ENCODE results near the gene LIMCH1. TPM values are rescaled to one million over a fixed set of nuclear protein-coding genes. Genes with fewer than 3 reads are reported as not detected.

LIMCH1 gene
- total and polyA plus RNA-seq, 7 donors: 14.2 to 279 (median 169) TPM

GRCh38 chr4:41722181-41722580 is 184.2 kb downstream of the LIMCH1 start:
- Histone ChIP-seq H3K4me1 (no peaks in the 10 kb centered on the region), H3K27ac (no peak overlapping the region), H3K27me3 (ENCODE audit: insufficient read depth in 3 of 3, low read length in 2 of 3) (peaks cover 0 to 26% (median 2%) of the 10 kb centered on the region in 3 donors), H3K36me3 (ENCODE audit: insufficient read depth in 1 of 2, low read depth in 1 of 2) (no peaks in the 10 kb centered on the region), H3K9me3 (peaks cover 8% of the 10 kb centered on the region), H3K4me3 (no peak overlapping the region)
- TF ChIP-seq CTCF (IDR thresholded peaks at IDR 0.05): no peak
- intact Hi-C loops (cut with DNase I): no loop called here
- ATAC-seq (no peak), DNase-seq (no peak)
- 93 to 100% (median 100%) methylated on average over 1 of the region's 1 CpG for WGBS, 3 donors

DNA sequence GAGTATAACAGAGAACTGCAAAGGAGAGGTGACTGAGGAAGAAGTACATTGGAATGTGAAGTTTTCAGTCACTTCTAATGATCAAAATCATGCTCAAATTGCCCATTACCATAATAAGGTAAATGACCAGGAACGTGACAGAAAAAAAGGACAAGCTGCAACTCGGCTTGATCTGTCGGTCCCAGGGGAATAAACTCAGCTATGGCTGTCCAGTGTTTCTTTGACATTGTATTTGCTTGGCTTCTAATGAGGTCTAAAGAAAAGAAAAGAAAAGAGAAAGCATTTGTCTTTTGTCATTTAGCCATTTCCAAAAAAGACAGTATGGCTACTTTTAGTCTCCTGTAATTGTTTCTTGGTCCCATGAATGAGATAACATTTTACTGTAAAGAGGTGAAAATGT is 185.3 kb downstream of the LIMCH1 start:
- ATAC-seq (no peak), DNase-seq (no peak)
- intact Hi-C loops (cut with DNase I): no loop called here
- no peak overlapping the region for H3K4me3 ChIP-seq
- WGBS, 3 donors: 53 to 58% (median 57%) methylated on average over 3 of the region's 3 CpGs
- peaks cover 8% of the 10 kb centered on the region for H3K9me3 ChIP-seq
- H3K4me1 ChIP-seq: no peaks in the 10 kb centered on the region
- no peak overlapping the region for H3K27ac ChIP-seq
- H3K27me3 ChIP-seq (ENCODE audit: insufficient read depth in 3 of 3, low read length in 2 of 3): peaks cover 2 to 33% (median 3%) of the 10 kb centered on the region in 3 donors
- TF ChIP-seq CTCF (IDR thresholded peaks at IDR 0.05): no peak
- no peaks in the 10 kb centered on the region for H3K36me3 ChIP-seq (ENCODE audit: insufficient read depth in 1 of 2, low read depth in 1 of 2)

- ATAC-seq (no peak), DNase-seq (no peak)
- peaks cover 2 to 27% (median 13%) of the 10 kb centered on the region in 3 donors for H3K27me3 ChIP-seq (ENCODE audit: insufficient read depth in 3 of 3, low read length in 2 of 3)
- no peaks in the 10 kb centered on the region for H3K4me1 ChIP-seq
- no peaks in the 10 kb centered on the region for H3K36me3 ChIP-seq (ENCODE audit: insufficient read depth in 1 of 2, low read depth in 1 of 2)
- no peak overlapping the region for H3K27ac ChIP-seq
- H3K9me3 ChIP-seq: peaks cover 8% of the 10 kb centered on the region
- no peak for TF ChIP-seq CTCF (IDR thresholded peaks at IDR 0.05)
- no peak overlapping the region for H3K4me3 ChIP-seq
- WGBS, 3 donors: 0 to 1% (median 0%) methylated on average over 1 of the region's 1 CpG
- intact Hi-C loops (cut with DNase I): no loop called here
Measured at GRCh38 chr4:41725254-41725653, 187.3 kb downstream of the LIMCH1 start.

DNA sequence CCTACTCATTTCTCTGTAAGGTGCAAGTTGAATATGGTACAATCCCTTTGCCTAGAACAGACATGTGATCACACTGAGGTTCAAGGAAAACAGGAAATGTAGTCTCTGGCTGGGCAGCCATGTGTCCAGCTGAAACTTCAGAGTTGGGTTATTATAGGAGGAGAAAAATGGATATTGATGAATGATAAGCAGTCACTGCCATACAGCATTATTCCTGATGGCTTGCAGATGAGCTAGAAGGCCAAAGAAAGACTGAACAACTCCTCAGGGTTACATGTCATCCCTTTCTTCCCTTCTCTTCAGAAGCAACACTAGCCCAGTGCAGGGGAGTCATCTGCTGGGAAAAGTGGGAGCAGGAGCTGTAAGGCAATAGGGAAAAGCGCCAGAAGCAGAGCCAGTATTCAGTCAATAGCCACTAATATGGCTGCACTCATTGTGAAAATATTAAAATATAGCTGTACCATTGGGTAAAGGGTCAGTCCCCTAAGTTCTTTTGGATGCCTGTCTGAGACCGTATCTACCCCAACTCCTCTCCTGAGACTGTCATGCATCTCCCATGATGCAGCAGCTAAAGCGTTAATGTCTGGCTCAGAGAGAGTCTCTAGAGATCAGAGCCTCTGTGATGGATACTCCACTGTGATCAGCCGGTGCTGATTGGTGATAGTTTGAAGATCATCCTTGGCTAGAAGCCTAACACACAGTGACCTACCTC is 190.1 kb downstream of the LIMCH1 start:
- DNase-seq: no peak
- Histone ChIP-seq H3K36me3 (ENCODE audit: insufficient read depth in 1 of 2, low read depth in 1 of 2) (no peaks in the 10 kb centered on the region), H3K4me3 (no peak overlapping the region), H3K27ac (no peak overlapping the region), H3K4me1 (no peaks in the 10 kb centered on the region), H3K9me3 (peaks cover 8% of the 10 kb centered on the region), H3K27me3 (ENCODE audit: insufficient read depth in 3 of 3, low read length in 2 of 3) (peaks cover 2 to 27% (median 15%) of the 10 kb centered on the region in 3 donors)
- no peak for TF ChIP-seq CTCF (IDR thresholded peaks at IDR 0.05)
- intact Hi-C loops (cut with DNase I): no loop called here
- 62 to 68% (median 64%) methylated on average over 4 of the region's 4 CpGs for WGBS, 3 donors
- ATAC-seq: no peak

GRCh38 chr4:41728573-41728913 is 190.6 kb downstream of the LIMCH1 start:
- H3K4me1 ChIP-seq: no peaks in the 10 kb centered on the region
- H3K9me3 ChIP-seq: peaks cover 8% of the 10 kb centered on the region
- intact Hi-C loops (cut with DNase I): no loop called here
- no peak overlapping the region for H3K4me3 ChIP-seq
- 77 to 81% (median 78%) methylated on average over 3 of the region's 3 CpGs for WGBS, 3 donors
- ATAC-seq (no peak), DNase-seq (no peak)
- H3K36me3 ChIP-seq (ENCODE audit: insufficient read depth in 1 of 2, low read depth in 1 of 2): no peaks in the 10 kb centered on the region
- H3K27me3 ChIP-seq (ENCODE audit: insufficient read depth in 3 of 3, low read length in 2 of 3): peaks cover 2 to 25% (median 15%) of the 10 kb centered on the region in 3 donors
- H3K27ac ChIP-seq: no peak overlapping the region
- no peak for TF ChIP-seq CTCF (IDR thresholded peaks at IDR 0.05)

All from psoas muscle (tissue), 8 donors.